Measurements from ENCODE around the gene SAMD3.

DNA sequence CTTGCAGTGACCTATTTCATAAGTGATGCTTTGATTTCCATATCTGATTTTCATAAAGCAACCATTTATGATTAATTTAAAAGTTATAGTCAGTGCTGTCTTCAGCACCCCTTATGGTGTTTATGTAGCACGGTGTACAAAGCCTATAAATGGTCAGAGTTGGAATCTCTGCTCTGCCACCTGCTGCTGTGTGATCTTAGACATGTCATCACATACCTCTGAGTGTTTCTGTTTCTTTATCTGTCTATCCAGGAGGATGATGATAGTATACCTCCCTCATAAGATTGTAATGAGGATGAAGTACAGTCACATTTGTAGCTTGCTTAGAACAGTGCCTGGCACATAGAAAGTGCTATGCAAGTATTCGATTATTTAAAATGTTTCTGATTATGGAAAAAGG is 100.5 kb downstream of the SAMD3 start:
- TF ChIP-seq, protein P1, sequence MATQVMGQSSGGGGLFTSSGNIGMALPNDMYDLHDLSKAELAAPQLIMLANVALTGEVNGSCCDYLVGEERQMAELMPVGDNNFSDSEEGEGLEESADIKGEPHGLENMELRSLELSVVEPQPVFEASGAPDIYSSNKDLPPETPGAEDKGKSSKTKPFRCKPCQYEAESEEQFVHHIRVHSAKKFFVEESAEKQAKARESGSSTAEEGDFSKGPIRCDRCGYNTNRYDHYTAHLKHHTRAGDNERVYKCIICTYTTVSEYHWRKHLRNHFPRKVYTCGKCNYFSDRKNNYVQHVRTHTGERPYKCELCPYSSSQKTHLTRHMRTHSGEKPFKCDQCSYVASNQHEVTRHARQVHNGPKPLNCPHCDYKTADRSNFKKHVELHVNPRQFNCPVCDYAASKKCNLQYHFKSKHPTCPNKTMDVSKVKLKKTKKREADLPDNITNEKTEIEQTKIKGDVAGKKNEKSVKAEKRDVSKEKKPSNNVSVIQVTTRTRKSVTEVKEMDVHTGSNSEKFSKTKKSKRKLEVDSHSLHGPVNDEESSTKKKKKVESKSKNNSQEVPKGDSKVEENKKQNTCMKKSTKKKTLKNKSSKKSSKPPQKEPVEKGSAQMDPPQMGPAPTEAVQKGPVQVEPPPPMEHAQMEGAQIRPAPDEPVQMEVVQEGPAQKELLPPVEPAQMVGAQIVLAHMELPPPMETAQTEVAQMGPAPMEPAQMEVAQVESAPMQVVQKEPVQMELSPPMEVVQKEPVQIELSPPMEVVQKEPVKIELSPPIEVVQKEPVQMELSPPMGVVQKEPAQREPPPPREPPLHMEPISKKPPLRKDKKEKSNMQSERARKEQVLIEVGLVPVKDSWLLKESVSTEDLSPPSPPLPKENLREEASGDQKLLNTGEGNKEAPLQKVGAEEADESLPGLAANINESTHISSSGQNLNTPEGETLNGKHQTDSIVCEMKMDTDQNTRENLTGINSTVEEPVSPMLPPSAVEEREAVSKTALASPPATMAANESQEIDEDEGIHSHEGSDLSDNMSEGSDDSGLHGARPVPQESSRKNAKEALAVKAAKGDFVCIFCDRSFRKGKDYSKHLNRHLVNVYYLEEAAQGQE (IDR thresholded peaks at IDR 0.05; ENCODE audit: insufficient read depth in 1 of 2, low read depth in 2 of 2, low read length in 2 of 2) = no peak
- TF ChIP-seq POLR2AphosphoS5 (IDR thresholded peaks at IDR 0.05; ENCODE audit: low read depth, low read length) = no peak
